HS-5 (cell line): ENCODE measurements around the gene GPX2.

Source experiments
- DNase-seq: peaks from one replicate; pipeline ENCODE4 v3.0.0-alpha.2; 2012; ENCODE audit warnings: low read depth

GPX2 gene

GRCh38 chr14:64942531-64943111 lies at the start of gene GPX2:
Gene GPX2 (minus strand): TSS chr14:64942745. CDS start chr14:64942726, 19 bp downstream.
- no peak for DNase-seq

- no peak for DNase-seq
Observed at GRCh38 chr14:64990939-64991338, 48.4 kb upstream of the GPX2 start.

- DNase-seq, result no peak
Observed at GRCh38 chr14:64990296-64990695, 47.8 kb upstream of the GPX2 start.

GRCh38 chr14:64987438-64987767 lies 44.9 kb upstream of the GPX2 start:
- no peak for DNase-seq

GRCh38 chr14:64986648-64987437 lies 44.3 kb upstream of the GPX2 start, which contains the start of gene FNTB:
Gene FNTB (plus strand): TSS chr14:64986895. CDS start chr14:64986954, 59 bp downstream.
- peak; percentile 91 for DNase-seq

- DNase-seq, result no peak
Observed at GRCh38 chr14:64983439-64984310, 41.1 kb upstream of the GPX2 start.

GRCh38 chr14:64979336-64980074 lies 37.0 kb upstream of the GPX2 start:
- DNase-seq, result no peak

- no peak for DNase-seq
Observed at GRCh38 chr14:64974563-64974962, 32.0 kb upstream of the GPX2 start.

GRCh38 chr14:64973826-64974225 lies 31.3 kb upstream of the GPX2 start:
- DNase-seq, result no peak

GRCh38 chr14:64973026-64973442 lies 30.5 kb upstream of the GPX2 start:
- DNase-seq, result no peak

GRCh38 chr14:64971943-64972791 lies 29.6 kb upstream of the GPX2 start, which contains the start of gene RAB15:
Gene RAB15 (minus strand): TSS chr14:64972336. CDS start chr14:64972076, 260 bp downstream.
- no peak for DNase-seq

- DNase-seq, result no peak
Observed at GRCh38 chr14:64971491-64971942, 29.0 kb upstream of the GPX2 start.

GRCh38 chr14:64970776-64971477 lies 28.4 kb upstream of the GPX2 start:
- no peak for DNase-seq

- no peak for DNase-seq
Observed at GRCh38 chr14:64970041-64970440, 27.5 kb upstream of the GPX2 start.

GRCh38 chr14:64968651-64969050 lies 26.1 kb upstream of the GPX2 start:
- no peak for DNase-seq

- DNase-seq, result no peak
Observed at GRCh38 chr14:64968167-64968566, 25.6 kb upstream of the GPX2 start.

GRCh38 chr14:64966976-64967375 lies 24.4 kb upstream of the GPX2 start:
- no peak for DNase-seq

GRCh38 chr14:64965356-64966000 lies 22.9 kb upstream of the GPX2 start:
- no peak for DNase-seq

GRCh38 chr14:64963611-64964010 lies 21.1 kb upstream of the GPX2 start:
- DNase-seq, result no peak
